Measurements from ENCODE around the gene IL1RAPL2. TPM values are rescaled to one million over a fixed set of nuclear protein-coding genes. Genes with fewer than 3 reads are reported as not detected.
"Not testable (repeated sequence)": the region's sequence is repeated elsewhere in the genome, so short reads cannot be mapped to it uniquely, and the experiment has no call there.

Gene IL1RAPL2
- polyA plus RNA-seq, 2 donors = not detected

DNA sequence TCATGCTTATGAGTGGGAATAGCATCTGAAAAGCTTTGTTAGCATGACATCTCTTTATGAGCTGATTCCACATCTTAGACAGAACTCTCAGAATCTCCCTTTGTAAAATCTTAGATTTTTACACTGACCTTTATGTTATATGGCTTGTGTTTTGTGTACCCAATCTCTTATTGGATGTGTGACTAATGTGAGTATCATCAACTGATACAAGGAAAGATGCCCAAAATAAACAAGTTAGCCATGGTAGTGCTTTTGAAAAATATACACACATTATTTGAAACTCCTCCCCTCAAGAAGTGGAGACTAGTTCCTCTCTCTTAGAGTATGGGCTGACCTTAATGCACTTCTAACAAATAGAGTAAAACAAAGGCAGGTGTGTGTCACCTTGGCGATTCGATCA is 1096.2 kb downstream of the IL1RAPL2 start:
- Histone ChIP-seq H3K4me1 (ENCODE audit: control insufficient read depth in 2 of 2, insufficient read depth in 2 of 2, low read length in 1 of 2) (no peaks in the 10 kb centered on the region), H3K9me3 (ENCODE audit: control insufficient read depth in 2 of 2, insufficient read depth in 1 of 2, low read depth in 1 of 2, low read length in 1 of 2) (no peaks in the 10 kb centered on the region), H3K27me3 (ENCODE audit: control insufficient read depth in 1 of 2, insufficient read depth in 2 of 2, low read length in 2 of 2) (no peaks in the 10 kb centered on the region), H3K4me3 (ENCODE audit: low read depth in 1 of 2, low read length in 2 of 2) (no peak overlapping the region), H3K27ac (ENCODE audit: low read depth in 2 of 2, low read length in 1 of 2) (no peak overlapping the region), H3K36me3 (ENCODE audit: control insufficient read depth in 2 of 2, insufficient read depth in 2 of 2, low read length in 1 of 2) (no peaks in the 10 kb centered on the region)
- 93 to 94% methylated on average over 2 of the region's 2 CpGs for WGBS, 2 donors

DNA sequence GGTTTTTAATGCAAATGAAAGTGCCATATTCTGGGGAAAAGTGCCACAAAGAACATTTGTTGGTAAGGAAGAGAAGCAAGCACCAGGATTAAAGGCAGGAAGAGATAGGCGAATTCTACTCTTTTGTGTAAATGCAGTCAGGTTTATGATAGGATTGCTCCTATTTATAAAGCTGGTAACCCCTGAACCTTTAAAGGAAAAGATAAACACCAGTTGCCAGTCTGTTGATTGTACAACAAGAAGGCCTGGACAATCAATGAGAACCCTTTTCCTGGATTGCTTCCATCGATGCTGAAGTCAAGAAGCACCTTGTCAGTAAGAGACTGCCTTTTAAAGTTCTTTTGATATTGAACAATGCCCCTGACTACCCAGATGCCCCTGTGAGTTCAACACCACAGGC is 1098.2 kb downstream of the IL1RAPL2 start:
- Histone ChIP-seq H3K27me3 (ENCODE audit: control insufficient read depth in 1 of 2, insufficient read depth in 2 of 2, low read length in 2 of 2) (no peaks in the 10 kb centered on the region), H3K9me3 (ENCODE audit: control insufficient read depth in 2 of 2, insufficient read depth in 1 of 2, low read depth in 1 of 2, low read length in 1 of 2) (no peaks in the 10 kb centered on the region), H3K4me3 (ENCODE audit: low read depth in 1 of 2, low read length in 2 of 2) (no peak overlapping the region), H3K36me3 (ENCODE audit: control insufficient read depth in 2 of 2, insufficient read depth in 2 of 2, low read length in 1 of 2) (no peaks in the 10 kb centered on the region), H3K27ac (ENCODE audit: low read depth in 2 of 2, low read length in 1 of 2) (no peak overlapping the region), H3K4me1 (ENCODE audit: control insufficient read depth in 2 of 2, insufficient read depth in 2 of 2, low read length in 1 of 2) (no peaks in the 10 kb centered on the region)
- WGBS, 2 donors = 34 to 35% methylated on average over 2 of the region's 2 CpGs

DNA sequence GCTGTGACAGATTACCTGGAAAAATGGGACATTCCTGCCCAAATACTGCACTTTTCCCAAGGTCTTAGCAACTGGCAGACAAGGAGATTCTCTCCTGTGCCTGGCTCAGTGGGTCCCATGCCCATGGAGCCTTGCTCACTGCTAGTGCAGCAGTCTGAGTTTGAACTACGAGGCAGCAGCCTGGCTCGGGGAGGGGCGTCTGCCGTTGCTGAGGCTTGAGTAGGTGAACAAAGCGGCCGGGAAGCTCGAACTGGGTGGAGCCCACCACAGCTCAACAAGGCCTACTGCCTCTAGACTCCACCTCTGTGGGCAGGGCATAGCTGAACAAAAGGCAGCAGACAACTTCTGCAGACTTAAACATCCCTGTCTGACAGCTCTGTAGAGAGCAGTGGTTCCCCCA is 1118.3 kb downstream of the IL1RAPL2 start:
- H3K4me1 ChIP-seq (ENCODE audit: control insufficient read depth in 2 of 2, insufficient read depth in 2 of 2, low read length in 1 of 2); H3K9me3 ChIP-seq (ENCODE audit: control insufficient read depth in 2 of 2, insufficient read depth in 1 of 2, low read depth in 1 of 2, low read length in 1 of 2); H3K27ac ChIP-seq (ENCODE audit: low read depth in 2 of 2, low read length in 1 of 2); H3K4me3 ChIP-seq (ENCODE audit: low read depth in 1 of 2, low read length in 2 of 2); H3K36me3 ChIP-seq (ENCODE audit: control insufficient read depth in 2 of 2, insufficient read depth in 2 of 2, low read length in 1 of 2); H3K27me3 ChIP-seq (ENCODE audit: control insufficient read depth in 1 of 2, insufficient read depth in 2 of 2, low read length in 2 of 2): not testable (repeated sequence)
- 72 to 77% methylated on average over 7 of the region's 7 CpGs for WGBS, 2 donors

DNA sequence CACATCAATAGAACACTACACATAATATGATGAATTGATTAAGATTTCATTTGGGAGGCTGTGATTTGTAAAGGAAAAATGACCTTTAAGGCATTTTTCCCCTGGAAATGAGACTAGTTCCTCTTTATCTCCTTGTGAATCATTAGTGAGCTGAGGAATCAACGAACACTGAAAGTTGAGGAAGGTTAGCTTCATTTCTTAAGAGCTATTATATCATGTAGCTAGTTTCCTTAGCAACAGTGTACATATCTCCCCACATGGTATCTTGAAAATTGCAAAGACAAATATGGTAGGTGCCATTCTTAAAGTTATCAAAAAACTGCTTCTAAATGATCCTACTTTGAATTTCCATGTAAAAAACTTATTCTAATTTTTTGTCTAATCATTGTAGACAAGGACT is 1128.8 kb downstream of the IL1RAPL2 start:
- Histone ChIP-seq H3K9me3 (ENCODE audit: control insufficient read depth in 2 of 2, insufficient read depth in 1 of 2, low read depth in 1 of 2, low read length in 1 of 2) (no peaks in the 10 kb centered on the region), H3K4me1 (ENCODE audit: control insufficient read depth in 2 of 2, insufficient read depth in 2 of 2, low read length in 1 of 2) (no peaks in the 10 kb centered on the region), H3K36me3 (ENCODE audit: control insufficient read depth in 2 of 2, insufficient read depth in 2 of 2, low read length in 1 of 2) (no peaks in the 10 kb centered on the region), H3K27me3 (ENCODE audit: control insufficient read depth in 1 of 2, insufficient read depth in 2 of 2, low read length in 2 of 2) (no peaks in the 10 kb centered on the region), H3K27ac (ENCODE audit: low read depth in 2 of 2, low read length in 1 of 2) (no peak overlapping the region), H3K4me3 (ENCODE audit: low read depth in 1 of 2, low read length in 2 of 2) (no peak overlapping the region)
- WGBS, 2 donors = 20% methylated on average over 1 of the region's 1 CpG

DNA sequence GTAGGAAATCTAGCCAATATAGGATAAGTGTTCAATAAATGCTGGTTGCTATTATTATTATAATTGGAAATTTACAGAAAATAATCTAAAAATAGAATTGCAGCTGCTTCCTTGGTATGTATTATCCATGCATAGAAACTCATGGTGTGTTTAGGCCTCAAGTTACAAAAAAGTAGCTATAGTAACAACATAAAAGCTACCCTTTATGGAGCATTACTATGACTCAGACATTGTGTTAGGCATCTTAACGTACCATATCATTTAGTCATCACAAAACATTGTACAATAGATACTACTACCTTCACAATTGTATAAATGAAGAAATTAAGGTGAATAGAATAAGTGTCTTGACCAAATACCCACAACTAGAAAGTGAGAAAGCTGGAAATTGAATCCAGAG is 1129.5 kb downstream of the IL1RAPL2 start:
- no peak overlapping the region for H3K4me3 ChIP-seq (ENCODE audit: low read depth in 1 of 2, low read length in 2 of 2)
- H3K36me3 ChIP-seq (ENCODE audit: control insufficient read depth in 2 of 2, insufficient read depth in 2 of 2, low read length in 1 of 2) = no peaks in the 10 kb centered on the region
- WGBS, 2 donors = 36 to 41% methylated on average over 1 of the region's 1 CpG
- no peaks in the 10 kb centered on the region for H3K27me3 ChIP-seq (ENCODE audit: control insufficient read depth in 1 of 2, insufficient read depth in 2 of 2, low read length in 2 of 2)
- H3K9me3 ChIP-seq (ENCODE audit: control insufficient read depth in 2 of 2, insufficient read depth in 1 of 2, low read depth in 1 of 2, low read length in 1 of 2) = no peaks in the 10 kb centered on the region
- H3K4me1 ChIP-seq (ENCODE audit: control insufficient read depth in 2 of 2, insufficient read depth in 2 of 2, low read length in 1 of 2) = no peaks in the 10 kb centered on the region
- H3K27ac ChIP-seq (ENCODE audit: low read depth in 2 of 2, low read length in 1 of 2) = no peak overlapping the region

DNA sequence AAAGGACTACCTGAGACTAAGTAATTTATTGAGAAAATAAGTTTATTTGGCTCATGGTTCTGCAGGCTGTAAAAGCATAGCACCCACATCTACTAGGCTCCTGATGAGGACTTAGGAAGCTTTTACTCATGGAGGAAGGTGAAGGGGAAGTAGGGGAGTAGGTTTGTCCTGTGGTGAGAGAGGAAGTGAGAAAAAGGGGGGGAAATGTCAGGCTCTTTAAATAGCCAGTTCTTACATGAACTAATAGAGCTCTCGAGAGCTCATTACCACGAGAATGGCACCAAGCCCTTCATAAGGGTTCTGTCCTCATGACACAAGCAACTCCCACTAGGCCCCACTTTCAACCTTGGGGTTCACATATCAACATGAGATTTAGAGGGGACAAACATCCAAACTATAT is 1130.9 kb downstream of the IL1RAPL2 start:
- Histone ChIP-seq H3K27ac (ENCODE audit: low read depth in 2 of 2, low read length in 1 of 2) (no peak overlapping the region), H3K36me3 (ENCODE audit: control insufficient read depth in 2 of 2, insufficient read depth in 2 of 2, low read length in 1 of 2) (no peaks in the 10 kb centered on the region), H3K9me3 (ENCODE audit: control insufficient read depth in 2 of 2, insufficient read depth in 1 of 2, low read depth in 1 of 2, low read length in 1 of 2) (no peaks in the 10 kb centered on the region), H3K4me3 (ENCODE audit: low read depth in 1 of 2, low read length in 2 of 2) (no peak overlapping the region), H3K27me3 (ENCODE audit: control insufficient read depth in 1 of 2, insufficient read depth in 2 of 2, low read length in 2 of 2) (no peaks in the 10 kb centered on the region), H3K4me1 (ENCODE audit: control insufficient read depth in 2 of 2, insufficient read depth in 2 of 2, low read length in 1 of 2) (no peaks in the 10 kb centered on the region)
- WGBS, 2 donors = 70 to 79% methylated on average over 2 of the region's 2 CpGs

DNA sequence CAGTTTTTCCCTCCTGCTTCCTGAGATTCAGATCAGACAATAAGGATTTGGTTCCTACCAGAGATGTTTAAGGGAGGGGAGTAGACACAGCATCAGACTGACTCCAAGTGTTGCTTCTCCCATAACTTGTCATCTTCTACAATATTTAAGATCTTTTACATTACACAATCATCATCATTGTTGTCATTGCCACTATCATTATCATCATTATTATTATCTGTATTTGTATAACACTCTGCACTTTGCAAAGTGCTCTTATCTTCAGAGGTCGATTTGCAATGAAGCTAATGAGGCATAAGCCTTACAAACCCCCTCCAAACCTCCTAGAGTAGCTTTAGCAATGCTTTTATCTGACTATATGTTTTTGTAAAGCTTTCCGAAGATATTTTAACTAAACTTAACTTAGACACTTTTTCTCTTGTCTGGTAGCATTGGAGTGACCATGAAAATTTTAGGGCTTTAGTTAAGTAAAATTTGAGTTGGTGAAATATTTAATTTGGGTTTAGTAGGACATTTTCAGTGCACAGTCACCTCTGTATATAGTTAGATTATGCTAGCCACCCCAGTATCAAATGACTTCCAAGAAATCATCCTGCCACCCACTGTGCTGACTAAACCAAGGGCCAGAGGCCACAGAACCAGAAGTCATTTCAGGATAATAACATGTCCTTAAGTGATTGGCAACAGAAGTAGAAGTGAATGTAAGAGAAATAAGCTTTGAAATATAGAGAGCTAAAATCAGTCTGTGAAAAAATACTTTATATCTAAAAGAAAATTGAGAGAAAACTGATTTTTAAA is 1132.2 kb downstream of the IL1RAPL2 start:
- Histone ChIP-seq H3K4me3 (ENCODE audit: low read depth in 1 of 2, low read length in 2 of 2) (no peak overlapping the region), H3K27me3 (ENCODE audit: control insufficient read depth in 1 of 2, insufficient read depth in 2 of 2, low read length in 2 of 2) (no peaks in the 10 kb centered on the region), H3K4me1 (ENCODE audit: control insufficient read depth in 2 of 2, insufficient read depth in 2 of 2, low read length in 1 of 2) (no peaks in the 10 kb centered on the region), H3K27ac (ENCODE audit: low read depth in 2 of 2, low read length in 1 of 2) (no peak overlapping the region), H3K36me3 (ENCODE audit: control insufficient read depth in 2 of 2, insufficient read depth in 2 of 2, low read length in 1 of 2) (no peaks in the 10 kb centered on the region), H3K9me3 (ENCODE audit: control insufficient read depth in 2 of 2, insufficient read depth in 1 of 2, low read depth in 1 of 2, low read length in 1 of 2) (no peaks in the 10 kb centered on the region)
- 38 to 56% methylated on average over 2 of the region's 2 CpGs for WGBS, 2 donors

DNA sequence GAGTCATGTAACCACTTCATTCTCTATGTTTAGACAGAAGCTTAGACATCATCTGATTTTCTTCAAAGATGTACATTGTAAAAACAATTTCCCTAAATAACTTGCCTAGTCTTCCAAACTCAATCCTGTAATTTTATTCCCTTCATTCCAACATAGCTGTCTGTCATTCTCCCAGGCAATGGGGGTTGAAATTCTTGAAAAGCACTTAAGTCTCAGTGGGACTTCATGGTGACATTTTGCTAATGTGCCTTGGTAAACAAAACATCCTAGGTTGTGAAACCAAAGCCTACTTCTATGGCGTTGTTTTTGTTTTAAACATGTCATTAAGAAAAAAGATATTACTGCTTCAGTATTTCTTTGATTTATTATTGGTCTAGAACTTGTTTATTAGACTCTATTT is 1134.3 kb downstream of the IL1RAPL2 start:
- no peaks in the 10 kb centered on the region for H3K36me3 ChIP-seq (ENCODE audit: control insufficient read depth in 2 of 2, insufficient read depth in 2 of 2, low read length in 1 of 2)
- H3K9me3 ChIP-seq (ENCODE audit: control insufficient read depth in 2 of 2, insufficient read depth in 1 of 2, low read depth in 1 of 2, low read length in 1 of 2) = no peaks in the 10 kb centered on the region
- H3K4me3 ChIP-seq (ENCODE audit: low read depth in 1 of 2, low read length in 2 of 2) = no peak overlapping the region
- H3K27me3 ChIP-seq (ENCODE audit: control insufficient read depth in 1 of 2, insufficient read depth in 2 of 2, low read length in 2 of 2) = no peaks in the 10 kb centered on the region
- no peaks in the 10 kb centered on the region for H3K4me1 ChIP-seq (ENCODE audit: control insufficient read depth in 2 of 2, insufficient read depth in 2 of 2, low read length in 1 of 2)
- WGBS, 2 donors = 33 to 36% methylated on average over 1 of the region's 1 CpG
- no peak overlapping the region for H3K27ac ChIP-seq (ENCODE audit: low read depth in 2 of 2, low read length in 1 of 2)

DNA sequence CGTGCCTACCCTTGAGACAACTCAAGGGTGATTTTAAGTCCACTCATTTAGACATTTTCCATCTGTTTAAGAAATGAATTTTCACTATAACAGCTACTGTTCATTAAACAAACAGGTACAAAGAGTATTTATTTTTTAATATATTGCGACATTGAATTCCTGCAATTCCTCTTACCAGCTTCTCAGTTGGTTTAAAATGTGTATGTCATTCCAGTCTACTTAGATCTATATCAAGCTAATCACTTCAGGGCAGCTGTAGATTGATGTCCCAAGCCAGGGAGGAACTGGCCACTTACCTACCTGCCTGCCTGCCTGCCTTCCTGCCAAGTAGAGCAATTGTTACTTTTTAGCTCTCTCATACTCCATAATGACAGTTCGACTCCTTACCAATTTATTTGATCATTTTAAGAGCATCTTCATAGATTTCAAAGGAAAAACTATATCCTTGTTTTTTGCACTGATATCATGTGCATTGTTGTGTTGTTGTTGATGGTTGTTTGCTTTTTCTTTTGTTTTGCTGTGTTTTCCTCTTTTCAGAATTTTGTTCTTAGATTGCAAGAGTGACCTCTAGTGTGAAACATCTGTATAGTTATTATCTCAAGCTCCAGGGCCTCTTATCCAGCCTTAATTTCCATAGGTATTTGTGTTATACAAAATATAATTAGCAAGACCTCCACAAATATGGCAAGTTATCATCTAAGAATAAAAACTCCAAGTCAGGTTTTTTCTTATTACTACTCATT is 1135.5 kb downstream of the IL1RAPL2 start:
- whole genome bisulfite sequencing, 2 donors = 65 to 74% methylated on average over 3 of the region's 3 CpGs
- Histone ChIP-seq H3K4me3 (ENCODE audit: low read depth in 1 of 2, low read length in 2 of 2) (no peak overlapping the region), H3K36me3 (ENCODE audit: control insufficient read depth in 2 of 2, insufficient read depth in 2 of 2, low read length in 1 of 2) (no peaks in the 10 kb centered on the region), H3K27ac (ENCODE audit: low read depth in 2 of 2, low read length in 1 of 2) (no peak overlapping the region), H3K27me3 (ENCODE audit: control insufficient read depth in 1 of 2, insufficient read depth in 2 of 2, low read length in 2 of 2) (no peaks in the 10 kb centered on the region), H3K9me3 (ENCODE audit: control insufficient read depth in 2 of 2, insufficient read depth in 1 of 2, low read depth in 1 of 2, low read length in 1 of 2) (no peaks in the 10 kb centered on the region), H3K4me1 (ENCODE audit: control insufficient read depth in 2 of 2, insufficient read depth in 2 of 2, low read length in 1 of 2) (no peaks in the 10 kb centered on the region)

DNA sequence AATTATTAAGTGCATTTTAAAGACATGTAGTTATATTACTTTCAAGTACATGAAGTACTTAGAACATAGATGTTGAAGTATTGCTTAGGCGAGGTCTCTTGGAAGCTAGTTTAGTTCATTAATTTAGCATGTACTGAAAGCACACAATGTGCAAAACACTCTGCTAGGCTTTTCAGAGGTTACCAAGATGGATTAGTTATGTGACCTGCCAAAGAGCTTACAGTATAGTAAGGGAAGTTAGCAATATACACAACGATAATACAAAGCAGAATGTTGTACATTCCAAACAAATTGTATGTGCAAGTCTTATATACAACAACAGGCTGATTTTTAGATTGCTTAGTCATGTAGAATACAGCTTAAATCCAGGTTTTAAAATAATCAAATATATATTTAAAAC is 1137.9 kb downstream of the IL1RAPL2 start:
- Histone ChIP-seq H3K9me3 (ENCODE audit: control insufficient read depth in 2 of 2, insufficient read depth in 1 of 2, low read depth in 1 of 2, low read length in 1 of 2) (no peaks in the 10 kb centered on the region), H3K36me3 (ENCODE audit: control insufficient read depth in 2 of 2, insufficient read depth in 2 of 2, low read length in 1 of 2) (no peaks in the 10 kb centered on the region), H3K27ac (ENCODE audit: low read depth in 2 of 2, low read length in 1 of 2) (no peak overlapping the region), H3K4me3 (ENCODE audit: low read depth in 1 of 2, low read length in 2 of 2) (no peak overlapping the region), H3K27me3 (ENCODE audit: control insufficient read depth in 1 of 2, insufficient read depth in 2 of 2, low read length in 2 of 2) (peaks cover 0 to 4% of the 10 kb centered on the region in 2 donors), H3K4me1 (ENCODE audit: control insufficient read depth in 2 of 2, insufficient read depth in 2 of 2, low read length in 1 of 2) (no peaks in the 10 kb centered on the region)
- 62 to 63% methylated on average over 2 of the region's 2 CpGs for WGBS, 2 donors

All from esophagus (tissue), 2 donors.